Superior temporal gyrus (tissue), 1 donor: ENCODE results near the gene CD276.
"Not testable (repeated sequence)": the region's sequence is repeated elsewhere in the genome, so short reads cannot be mapped to it uniquely, and the experiment has no call there.

ENCODE experiments used
- DNase-seq: peaks from one replicate; pipeline ENCODE4 v3.0.0-alpha.2; 2016; ENCODE audit errors: extremely low spot score

CD276 gene

GRCh38 chr15:73683777-73684580, at the start of gene CD276:
Gene CD276, plus strand, starts transcription at chr15:73684383. Its CDS starts 15,257 bp downstream, at chr15:73699640.
- peak; percentile 58 for DNase-seq

DNA sequence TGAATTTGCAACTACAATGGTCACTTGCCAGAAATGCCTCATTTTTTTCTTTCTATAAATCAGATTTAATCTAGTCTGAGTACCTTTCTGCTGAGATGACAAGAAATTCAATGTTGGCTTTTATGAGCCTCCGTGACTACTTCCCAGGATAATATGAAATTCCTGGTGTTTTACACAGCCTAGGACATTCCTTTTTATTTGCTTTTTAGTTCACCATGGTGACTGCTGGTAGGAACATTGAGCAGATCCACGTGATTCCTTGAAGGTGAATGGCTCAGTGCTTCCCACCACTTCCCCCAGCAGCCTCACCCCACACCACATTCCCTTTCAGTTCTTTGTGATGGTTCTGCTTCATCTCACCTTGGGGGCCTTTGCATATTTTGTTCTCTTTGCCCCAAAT, 46.7 kb upstream of the CD276 start:
- DNase-seq = no peak

GRCh38 chr15:73639464-73639863, 44.7 kb upstream of the CD276 start:
- not testable (repeated sequence) for DNase-seq

DNA sequence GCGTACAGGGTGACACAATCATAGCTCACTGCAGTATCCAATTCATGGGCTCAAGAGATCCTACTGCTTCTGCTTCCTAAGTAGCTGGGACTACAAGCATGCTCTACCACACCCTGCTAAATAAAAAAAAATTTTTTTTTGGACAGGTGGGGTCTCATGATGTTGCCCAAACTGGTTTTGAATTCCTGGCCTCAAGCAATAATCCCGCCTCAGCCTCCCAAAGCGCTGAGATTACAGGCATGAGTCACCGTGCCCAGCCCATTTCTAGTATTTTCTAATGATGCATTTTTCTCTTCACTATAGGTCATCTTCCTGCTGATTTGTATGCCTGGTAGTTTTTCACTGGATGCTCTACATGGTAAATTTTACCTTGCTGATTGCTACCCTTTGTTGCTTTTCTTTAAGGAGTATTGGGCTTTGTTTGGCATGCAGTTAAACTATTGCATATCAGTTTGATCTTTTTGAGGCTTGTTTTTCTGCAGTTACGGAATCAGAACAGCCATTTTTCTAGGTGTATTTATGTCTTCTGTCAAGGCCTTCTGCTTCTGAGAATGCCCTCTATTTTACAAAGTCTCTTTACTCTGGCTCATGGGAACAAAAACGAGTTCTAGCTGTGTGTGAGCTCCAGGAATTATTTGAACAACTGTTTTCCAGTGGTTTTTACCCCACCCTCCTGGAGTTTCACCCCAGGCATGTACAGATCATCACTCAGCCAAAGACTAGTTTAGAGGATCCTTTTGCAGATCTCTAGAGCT, 36.7 kb upstream of the CD276 start:
- no peak for DNase-seq

GRCh38 chr15:73648014-73648295, 36.2 kb upstream of the CD276 start:
- DNase-seq = no peak

DNA sequence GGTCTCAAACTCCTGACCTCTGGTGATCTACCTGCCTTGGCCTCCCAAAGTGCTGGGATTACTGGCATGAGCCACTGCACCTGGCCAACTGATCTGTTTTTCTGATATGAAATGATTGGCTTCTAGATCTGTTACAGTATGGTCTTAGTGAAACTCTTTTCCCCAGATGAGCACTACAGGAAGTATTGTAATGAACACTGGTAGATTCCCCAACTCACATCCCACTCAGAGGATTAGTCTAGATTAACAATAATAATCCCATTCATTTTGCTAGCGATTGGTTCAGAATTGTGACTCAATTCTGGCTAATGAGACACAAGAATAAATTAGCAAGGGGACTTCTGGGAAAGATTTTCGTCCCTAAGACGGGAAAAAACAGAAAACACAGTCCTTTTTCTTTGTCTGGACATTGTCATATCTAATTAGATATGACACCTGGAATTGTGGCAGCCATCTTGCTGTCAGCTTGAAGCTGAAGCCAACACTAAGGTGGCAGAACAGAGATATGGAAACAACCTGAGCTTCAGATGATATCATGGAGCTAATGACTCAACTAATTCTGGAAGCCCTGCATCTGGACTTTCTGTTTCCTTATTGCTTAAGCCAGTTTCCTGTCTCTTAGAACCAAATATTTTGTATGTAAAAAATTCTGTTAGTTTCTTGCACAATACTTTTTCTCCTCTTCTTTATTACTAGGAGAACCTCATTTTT, 33.6 kb upstream of the CD276 start:
- no peak for DNase-seq

DNA sequence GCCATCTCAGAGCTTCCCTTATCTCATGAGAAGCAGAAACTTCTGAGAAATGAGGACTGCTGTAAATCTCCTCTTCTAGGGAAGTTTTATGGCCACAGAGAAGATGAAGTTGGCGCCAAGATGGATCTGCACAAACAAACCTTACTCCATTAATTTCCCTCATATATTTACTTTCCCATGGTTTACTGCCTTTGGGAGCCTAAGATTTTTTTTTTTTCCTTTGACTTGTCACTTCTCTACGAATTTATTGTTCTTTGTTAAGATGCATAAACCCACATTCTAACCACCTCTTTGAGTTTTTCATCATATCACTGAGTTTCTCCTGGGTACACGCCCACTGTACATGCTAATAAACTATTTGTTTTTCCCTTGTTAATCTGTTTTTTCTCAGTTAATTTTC, 29.5 kb upstream of the CD276 start:
- DNase-seq = no peak

- DNase-seq = no peak
Measured at GRCh38 chr15:73655724-73656123, 28.5 kb upstream of the CD276 start.

- DNase-seq = no peak
Measured at GRCh38 chr15:73658645-73659044, 25.5 kb upstream of the CD276 start.

GRCh38 chr15:73660455-73660854, 23.7 kb upstream of the CD276 start:
- DNase-seq = no peak

DNA sequence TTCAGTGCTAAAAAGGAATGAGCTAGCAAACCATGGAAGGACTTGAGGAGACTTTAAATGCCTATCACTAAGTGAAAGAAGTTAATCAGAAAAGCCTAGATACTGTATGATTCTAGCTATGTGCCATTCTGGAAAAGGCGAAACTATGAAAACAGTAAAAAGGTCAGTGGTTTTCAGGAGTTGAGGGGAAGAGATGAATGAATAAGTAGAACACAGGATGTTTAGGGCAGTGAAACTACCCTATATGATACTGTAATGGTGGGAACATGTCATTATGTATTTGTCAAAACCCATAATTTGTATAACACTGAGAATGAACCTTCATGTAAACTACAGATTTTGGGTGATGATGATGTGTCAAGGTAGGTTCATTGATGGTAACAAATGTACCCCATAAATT, 9.6 kb upstream of the CD276 start:
- no peak for DNase-seq

- DNase-seq = peak; percentile 70
Measured at GRCh38 chr15:73677146-73677607, 7.0 kb upstream of the CD276 start.

DNA sequence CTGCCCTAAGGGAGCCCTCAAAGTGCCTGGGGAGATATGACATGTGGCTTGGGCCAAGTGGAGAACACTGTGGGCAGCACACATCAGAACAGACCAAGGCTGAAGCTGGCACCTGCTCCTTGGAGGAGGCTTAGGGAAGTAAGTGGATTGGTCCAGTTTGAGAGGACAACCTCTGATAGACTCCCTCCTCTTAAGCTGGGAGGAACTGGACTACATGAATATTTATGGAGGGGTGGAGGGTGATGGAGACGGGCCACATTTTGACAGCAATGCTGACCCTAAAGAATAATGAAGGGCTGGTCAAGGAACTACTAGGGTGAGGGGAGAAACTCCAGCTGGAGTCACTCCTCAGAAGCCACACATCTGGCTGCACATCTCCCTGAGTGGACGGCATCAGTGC, 6.5 kb upstream of the CD276 start:
- no peak for DNase-seq

GRCh38 chr15:73678498-73678897, 5.7 kb upstream of the CD276 start:
- no peak for DNase-seq

- no peak for DNase-seq
Measured at GRCh38 chr15:73679180-73679579, 5.0 kb upstream of the CD276 start.

DNA sequence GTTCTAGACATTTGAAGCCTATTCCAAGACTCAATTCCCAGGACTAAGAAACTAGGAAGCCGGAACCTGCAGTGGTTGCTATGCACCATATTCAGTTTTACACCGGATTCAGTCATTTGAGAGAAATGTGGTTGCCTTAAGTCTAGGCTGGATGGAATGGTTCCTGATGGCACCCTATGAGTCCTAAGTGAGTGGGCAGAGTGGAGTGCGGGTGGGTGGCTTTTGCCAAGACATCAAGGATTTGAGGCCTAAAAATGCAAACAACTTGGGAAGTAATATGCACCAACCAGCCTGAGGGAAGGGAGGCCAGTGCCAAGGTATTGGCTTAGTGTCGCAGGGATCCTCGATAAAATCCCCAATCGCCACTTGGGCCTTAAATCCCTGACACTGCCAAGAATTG, 4.2 kb upstream of the CD276 start:
- no peak for DNase-seq

DNA sequence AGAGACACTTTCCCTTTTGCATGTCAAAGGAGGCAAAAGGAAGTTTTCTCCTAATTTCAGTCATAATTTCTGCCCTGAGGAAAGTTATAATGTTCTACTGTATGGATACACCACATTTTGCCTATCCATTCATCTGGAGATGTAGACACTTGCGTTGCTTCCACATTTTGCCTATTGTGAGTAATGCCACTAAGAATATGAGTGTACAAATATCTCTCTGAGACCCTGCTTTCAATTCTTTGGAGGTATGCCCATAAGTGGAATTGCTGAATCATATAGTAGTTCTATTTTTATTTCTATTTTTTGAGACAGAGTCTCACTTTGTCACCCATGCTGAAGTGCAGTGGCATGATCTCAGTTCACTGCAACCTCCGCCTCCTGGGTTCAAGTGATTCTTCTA, 3.6 kb upstream of the CD276 start:
- no peak for DNase-seq

- DNase-seq = no peak
Measured at GRCh38 chr15:73681063-73681462, 3.1 kb upstream of the CD276 start.

DNA sequence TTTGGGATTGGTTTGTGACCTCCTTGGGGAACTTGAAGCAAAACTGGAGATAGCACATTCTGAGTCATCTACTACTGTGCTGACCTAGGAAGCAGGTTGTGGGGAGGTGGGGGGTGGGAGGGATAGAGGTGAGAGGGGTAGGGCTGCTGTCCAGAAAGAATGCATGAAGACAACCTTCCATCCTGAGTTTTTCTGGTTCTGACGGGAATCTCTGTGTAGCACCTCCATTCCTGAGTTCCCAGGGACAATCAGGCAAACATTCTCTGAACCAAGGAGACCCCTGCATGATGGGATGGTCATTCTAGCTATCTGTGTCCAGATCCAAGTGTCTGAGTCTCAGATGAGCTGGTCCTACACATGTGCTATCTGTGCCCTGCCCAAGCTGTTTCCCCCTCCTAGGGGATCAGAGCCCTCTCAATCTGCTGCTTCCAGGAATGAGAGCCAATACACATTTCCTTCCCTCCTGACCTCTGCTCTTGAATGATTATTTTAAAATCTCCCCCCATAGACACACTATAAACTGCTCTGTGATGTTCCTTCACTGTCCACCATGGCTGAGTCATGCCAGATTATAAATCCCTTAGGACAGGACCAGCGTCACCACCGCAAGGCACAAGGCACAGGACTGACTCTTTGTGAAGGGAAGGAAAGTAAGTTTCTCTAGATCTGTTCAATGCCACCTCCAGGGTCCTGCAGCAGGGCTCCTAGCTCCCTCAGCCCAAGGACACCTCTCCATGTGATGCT, 2.2 kb upstream of the CD276 start:
- no peak for DNase-seq

- DNase-seq = no peak
Measured at GRCh38 chr15:73682600-73683090, 1.5 kb upstream of the CD276 start.

- DNase-seq = no peak
Measured at GRCh38 chr15:73683257-73683776, 866 bp upstream of the CD276 start.
